SIG-M5 (cell line): ENCODE measurements around the gene SMIM5.

Experiments used
- DNase-seq: peaks from one replicate; lab custom pipeline; 2025; lab: John Stamatoyannopoulos, UW

SMIM5 gene

DNA sequence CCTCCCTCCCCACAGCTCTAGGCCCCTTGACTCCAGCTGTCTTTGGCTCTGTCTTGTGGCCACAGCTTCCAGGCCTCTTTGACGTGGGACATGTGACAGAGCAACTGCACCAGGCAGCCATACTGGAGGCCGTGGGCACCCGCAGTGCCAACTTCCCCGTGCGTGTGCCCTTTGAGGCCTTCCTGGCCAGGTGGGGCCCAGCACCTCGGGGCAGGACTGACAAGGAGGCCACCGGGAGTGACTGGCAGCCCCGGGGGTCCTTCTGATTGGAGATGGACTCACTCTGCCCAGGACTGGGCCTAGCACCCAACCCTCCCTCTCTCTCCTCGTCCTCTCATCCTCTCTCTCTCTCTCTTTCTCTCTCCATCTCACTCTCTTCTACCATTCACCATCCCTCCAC, 30.1 kb upstream of the SMIM5 start:
- DNase-seq = no peak

DNA sequence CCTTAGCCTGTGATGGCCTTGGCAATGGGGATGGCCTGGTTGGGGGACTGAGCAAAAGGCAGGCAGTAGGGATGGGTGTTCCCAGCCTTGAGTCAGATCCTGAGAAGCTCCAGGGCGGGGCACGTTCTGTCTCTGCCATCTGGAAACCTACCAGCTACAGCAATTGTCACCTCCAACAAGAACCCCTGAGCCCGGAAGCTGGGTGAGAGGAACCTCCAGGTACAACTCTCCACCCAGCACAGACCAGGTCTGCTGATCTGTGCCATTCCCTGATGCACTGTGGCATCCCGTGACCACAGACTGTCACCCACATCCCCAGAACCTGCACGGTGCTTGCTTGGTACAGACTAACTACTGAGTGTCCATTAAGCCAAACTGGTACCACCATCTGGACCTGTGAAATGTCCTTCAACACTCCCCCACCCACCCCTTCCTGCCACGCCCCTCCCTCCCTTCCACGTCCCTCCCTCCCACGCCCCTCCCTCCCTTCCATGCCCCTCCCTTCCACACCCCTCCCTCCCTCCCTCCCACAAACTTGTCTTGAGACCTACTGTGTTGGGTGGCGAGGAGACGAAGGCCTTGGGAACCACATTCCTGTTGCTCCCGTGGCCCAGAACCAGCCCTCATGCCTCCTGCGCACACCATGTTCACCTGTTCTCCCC, 29.1 kb upstream of the SMIM5 start:
- DNase-seq = no peak

DNA sequence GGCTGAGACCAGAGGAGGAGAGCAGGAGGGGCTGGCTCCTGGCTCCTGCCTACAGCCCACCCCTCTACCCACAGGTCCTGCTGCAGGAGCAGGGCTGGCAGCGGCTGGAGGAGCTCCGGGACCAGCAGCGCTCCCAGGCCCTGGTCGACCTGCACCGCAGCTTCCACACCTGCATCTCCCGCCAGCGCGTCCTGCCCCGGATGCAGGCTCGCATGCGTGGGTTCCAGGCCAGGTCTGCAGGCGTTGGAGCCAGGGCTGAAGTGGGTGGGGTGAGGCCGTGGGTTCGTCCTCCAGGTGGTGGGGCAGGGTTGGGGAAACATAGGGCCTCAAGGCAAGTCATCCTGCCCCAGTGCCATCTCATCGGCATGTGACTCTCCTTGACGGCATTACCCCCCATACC, 27.4 kb upstream of the SMIM5 start:
- DNase-seq = no peak

DNA sequence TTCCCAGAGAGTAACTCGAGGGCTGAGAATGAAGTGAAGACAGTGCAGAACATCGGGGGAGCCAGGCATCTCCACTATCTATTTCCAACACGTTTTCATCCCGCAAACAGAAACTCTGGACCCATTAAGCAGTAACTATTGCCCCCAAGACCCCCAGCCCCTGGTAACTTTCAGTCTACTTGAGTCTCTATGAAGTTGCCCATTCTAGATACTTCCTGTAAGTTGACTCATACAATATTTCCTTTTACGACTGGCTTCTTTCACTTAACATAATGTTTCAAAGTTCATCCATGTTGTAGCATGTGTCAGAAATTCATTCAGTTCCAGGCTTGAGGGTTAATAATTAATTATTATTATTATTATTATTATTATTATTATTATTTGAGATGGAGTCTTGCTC, 26.1 kb upstream of the SMIM5 start:
- no peak for DNase-seq

DNA sequence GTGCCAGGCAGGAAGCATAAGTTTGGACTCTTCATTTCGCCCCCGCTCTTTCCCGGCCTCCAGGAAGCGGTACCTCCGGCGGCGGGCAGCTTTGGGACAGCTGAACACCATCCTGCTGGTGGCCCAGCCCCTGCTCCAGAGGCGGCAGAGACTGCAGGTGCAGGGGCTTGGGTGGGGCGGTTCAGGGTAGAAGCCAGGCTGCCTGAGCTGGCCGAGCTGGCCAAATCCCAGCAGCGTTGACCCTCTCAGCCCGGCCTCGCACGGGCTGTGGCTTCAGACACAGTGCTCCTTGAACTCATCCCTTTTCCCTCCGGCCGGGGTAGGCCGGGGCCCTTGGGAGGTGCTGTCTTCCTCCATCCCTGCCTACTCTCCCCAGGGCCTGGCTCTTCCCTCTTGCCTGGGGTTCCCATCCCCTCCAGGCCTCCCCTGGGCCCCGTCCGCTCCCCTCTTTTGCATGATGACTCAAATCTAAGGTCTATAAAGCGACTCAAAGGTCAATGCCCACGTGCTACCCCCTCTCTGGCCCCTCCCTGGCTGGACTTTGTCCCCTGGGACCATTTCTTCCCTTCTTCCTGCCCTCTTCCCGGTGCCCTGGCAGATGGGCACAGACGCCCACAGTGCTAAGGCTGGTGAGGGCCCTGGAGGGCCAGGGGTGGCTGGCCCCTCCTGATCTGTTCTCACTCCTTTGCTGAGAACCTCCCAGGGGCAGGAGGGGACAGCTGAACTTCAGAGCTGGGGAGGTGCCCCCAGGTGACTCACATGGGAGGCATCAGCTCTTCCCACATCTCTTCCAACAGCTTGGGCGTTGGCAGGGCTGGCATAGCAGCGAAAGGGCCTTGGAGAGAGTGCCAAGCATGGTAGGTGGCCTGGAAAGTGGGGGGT, 22.9 kb upstream of the SMIM5 start:
- DNase-seq = no peak

DNA sequence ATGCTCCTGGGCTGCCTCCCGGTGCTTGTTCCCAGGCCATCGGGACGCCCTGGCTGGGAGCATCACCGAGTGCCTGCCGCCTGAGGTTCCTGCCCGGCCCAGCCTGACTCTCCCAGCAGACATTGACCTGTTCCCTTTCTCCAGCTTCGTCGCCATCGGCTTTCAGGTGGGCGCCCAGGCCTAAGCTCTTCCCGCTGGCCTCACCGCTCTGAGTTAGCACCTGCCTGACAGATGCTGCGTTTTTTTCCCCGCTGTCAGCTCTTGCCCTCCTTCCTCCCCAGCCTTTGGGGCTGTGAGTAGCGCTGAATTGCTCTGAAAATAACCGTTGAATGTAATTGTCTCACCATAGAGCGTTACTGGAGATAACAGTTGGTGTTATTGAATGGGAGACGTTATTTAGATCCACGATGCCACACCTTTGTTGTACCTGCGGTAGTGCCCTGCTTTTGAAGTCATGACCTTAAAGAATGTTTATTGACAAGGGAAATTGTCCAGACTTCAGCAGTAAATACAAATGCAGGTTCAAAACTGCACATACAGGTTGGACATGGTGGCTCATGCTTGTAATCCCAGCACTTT, 21.3 kb upstream of the SMIM5 start:
- no peak for DNase-seq

DNA sequence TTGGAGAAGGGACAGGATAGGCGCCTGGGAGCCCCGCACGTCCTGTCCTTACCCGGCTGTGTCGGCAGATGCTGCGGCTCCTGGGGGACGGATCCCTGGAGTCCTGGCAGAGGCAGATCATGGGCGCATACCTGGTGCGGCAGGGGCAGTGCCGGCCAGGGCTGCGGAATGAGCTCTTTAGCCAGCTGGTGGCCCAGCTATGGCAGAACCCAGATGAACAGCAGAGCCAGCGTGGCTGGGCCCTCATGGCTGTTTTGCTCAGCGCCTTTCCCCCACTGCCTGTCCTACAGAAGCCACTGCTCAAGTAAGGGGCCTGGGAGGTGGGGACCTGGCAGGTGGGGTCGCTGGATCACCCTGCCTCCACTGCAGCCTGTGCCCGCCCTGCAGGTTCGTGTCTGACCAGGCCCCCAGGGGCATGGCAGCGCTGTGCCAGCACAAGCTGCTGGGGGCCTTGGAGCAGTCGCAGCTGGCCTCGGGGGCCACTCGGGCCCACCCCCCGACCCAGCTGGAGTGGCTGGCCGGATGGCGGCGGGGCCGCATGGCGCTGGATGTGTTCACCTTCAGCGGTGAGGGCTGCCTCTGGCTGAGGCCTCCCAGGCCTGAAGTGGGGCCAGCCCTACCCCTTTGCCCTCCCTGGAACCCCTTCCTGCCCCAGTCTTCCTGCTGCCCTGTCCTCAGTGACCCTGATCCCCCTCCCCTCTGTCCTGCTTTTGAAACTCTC, 20.2 kb upstream of the SMIM5 start:
- DNase-seq = no peak

DNA sequence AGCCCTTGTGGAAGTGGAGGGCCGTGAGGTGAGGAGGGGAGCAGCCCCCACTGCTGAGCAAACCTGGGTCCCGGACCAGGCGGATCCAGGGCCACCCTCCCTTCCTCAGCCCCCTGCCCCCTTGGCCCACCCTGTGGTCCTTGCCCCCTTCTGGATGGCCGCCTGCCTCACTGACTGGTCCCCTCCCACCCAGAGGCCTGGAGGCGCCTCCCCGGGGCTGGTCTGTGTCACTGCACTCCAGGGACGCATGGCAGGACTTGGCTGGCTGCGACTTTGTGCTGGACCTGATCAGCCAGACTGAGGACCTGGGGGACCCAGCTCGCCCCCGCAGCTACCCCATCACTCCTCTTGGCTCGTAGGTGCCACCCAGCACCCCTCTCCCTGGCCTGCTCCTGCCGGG, 19.2 kb upstream of the SMIM5 start:
- no peak for DNase-seq

DNA sequence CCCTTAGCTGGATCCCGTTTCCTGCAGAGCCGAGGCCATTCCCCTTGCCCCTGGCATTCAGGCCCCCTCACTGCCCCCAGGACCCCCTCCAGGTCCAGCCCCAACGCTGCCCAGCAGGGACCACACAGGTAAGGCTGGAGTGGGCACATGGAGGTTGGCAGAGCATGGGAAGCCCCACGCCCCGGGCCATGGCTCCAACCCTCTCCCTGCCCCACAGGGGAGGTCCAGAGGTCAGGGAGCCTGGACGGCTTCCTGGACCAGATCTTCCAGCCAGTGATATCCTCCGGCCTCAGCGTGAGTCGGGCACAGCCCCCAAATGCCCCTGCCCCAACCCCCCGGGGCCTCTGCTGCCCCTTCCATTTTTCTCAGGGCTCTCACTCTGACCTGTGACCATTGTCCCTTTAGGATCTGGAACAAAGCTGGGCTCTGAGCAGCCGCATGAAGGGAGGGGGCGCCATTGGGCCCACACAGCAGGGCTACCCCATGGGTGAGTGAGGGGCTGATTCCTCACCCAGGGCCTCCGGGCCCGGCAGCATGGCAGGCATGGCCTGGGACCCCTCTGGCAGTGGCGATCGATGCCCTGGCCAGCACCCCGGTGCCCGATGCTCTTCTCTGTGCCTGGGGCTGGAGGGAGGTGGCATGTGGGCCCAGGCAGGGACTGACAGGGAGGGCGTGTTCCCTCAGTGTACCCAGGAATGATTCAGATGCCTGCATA, 18.5 kb upstream of the SMIM5 start:
- DNase-seq = no peak

DNA sequence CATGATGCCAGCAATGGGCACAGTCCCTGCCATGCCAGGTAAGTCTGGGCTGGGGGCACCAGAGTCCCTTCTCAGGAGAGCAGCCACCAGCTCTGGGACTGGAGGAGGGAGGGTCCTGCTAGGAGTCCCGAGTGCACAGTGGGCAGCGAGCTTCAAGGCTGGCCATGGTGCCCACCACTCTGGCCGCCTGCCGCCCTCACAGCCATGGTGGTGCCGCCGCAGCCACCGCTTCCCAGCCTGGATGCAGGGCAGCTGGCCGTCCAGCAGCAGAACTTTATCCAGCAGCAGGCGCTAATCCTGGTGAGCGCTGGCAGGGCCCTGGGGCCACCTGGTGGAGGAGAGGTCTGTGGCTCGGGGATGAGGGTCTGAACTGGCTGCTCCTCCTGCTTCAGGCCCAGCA, 17.9 kb upstream of the SMIM5 start:
- DNase-seq = no peak

DNA sequence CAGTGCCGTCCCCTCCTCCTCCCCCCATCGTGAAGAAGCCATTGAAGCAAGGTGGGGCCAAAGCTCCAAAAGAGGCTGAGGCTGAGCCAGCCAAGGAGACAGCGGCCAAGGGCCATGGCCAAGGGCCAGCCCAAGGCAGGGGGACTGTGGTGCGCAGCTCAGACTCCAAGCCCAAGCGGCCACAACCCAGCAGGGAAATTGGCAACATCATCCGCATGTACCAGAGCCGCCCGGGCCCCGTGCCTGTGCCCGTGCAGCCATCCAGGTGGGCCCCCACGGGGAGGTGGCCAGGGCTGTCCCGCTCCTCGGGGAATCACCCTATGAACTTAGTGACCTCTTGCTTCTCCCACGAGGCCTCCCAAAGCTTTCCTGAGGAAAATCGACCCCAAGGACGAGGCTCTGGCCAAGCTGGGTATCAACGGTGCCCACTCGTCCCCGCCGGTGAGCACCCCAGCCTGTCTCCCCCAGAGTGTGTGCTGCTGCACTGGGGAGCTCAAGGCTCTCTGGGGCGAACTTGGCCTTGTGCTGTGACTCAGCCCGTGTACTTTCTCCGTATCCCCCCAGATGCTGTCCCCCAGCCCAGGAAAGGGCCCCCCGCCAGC, 16.6 kb upstream of the SMIM5 start:
- no peak for DNase-seq

DNA sequence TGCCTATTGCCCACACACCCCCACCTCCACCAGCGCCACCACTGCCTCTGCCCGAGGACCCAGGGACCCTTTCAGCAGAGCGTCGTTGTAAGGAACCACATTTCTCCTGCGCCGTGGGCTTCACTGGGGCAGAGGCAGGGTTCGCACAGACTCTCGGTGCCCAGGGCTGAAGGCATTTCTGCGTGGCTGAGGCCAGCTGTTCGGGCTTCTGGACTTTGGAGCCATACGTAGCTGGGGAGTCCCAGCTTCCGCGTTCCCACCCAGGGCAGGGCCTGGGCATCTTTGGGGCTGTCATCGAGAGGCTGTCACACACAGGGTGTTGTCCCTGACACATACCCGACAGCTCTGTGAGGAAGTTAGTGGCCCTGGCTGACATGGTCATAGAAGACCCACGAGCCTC, 16.0 kb upstream of the SMIM5 start:
- no peak for DNase-seq

DNA sequence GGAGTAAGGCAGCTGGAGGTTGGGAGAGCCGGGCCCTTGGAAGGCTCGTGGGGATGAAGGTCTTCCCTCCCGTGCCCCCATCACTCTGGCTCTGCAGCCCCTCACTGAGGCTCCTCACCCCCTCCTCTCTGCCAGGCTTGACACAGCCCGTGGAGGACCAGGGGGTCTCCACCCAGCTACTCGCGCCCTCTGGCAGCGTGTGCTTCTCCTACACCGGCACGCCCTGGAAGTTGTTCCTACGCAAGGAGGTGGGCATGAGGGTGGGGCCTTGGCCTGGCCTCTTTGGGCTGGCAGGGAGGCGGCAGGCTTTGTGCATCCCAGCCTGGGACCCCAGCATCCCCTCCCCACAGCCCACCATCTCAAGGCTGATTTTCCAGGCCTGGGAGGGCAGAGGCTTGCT, 15.6 kb upstream of the SMIM5 start:
- DNase-seq = no peak

DNA sequence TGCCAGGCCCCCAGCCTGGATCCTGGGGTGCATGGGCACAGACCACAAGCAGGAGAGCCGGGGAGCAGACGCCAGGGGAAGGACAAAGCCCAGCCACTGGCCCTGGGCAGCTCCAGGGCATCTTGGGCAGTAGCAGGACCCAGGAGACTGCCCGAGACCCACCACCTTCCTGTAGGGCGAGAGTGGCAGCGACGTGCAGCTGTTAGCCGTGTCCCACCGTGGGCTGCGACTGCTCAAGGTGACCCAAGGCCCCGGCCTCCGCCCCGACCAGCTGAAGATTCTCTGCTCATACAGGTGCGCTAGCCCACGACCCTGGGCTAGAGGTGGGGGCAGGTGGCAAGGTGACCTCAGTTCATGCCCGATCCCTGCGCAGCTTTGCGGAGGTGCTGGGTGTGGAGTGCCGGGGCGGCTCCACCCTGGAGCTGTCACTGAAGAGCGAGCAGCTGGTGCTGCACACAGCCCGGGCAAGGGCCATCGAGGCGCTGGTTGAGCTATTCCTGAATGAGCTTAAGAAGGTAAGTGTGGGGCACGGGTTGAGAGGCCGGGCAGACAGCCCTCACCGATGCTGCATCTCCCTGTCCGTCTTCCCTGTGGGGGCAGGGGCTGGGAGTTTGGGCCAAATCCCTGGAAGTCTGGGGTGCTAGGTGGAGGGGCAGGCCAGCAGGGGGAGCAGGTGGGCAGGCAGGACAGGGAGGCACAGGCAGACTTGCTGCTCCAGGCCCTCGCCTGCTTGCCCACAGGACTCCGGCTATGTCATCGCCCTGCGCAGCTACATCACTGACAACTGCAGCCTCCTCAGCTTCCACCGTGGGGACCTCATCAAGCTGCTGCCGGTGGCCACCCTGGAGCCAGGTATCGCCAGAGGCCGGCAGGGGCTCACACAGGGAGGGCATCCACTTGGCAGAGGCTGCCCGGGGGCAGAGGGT, 13.5 kb upstream of the SMIM5 start:
- no peak for DNase-seq

DNA sequence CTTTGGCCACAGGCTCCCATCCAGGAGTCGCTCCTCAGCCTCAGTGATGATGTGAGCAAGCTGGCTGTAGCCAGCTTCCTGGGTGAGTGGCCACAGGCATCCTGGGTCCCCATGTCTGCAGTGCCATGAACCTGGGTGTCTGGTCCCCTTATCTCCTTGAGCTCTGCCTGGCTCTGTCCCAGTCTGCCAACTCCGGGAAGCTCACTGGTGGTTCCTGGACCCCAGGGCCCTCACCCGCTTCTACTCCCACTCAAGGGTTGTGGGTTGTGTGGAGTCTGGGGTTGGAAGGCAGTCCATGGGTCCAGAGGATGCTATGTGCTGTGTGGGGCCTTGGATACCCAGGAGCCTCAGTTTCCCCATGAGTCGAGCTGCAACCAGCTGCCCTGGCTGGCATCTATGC, 11.7 kb upstream of the SMIM5 start:
- DNase-seq = no peak

DNA sequence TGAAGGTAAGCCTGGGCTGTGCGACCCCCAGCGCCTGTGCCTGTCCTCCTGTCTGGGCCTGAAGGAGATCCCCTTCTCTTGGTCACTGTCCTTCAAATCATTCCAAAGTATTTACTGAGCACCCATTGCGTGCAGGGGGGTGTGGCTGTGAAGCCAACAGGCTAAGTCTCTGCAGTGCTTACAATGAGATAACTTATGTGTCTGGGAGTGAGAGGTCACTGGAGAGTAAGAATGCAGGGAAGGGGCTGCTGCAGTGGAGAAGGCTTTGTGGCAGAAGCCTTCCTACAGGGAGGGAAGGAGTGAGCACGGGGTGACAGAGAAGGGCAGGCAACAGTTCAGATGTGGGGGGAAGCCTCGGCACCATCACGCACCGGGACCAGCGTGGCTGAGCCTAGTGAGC, 11.2 kb upstream of the SMIM5 start:
- DNase-seq = no peak

DNA sequence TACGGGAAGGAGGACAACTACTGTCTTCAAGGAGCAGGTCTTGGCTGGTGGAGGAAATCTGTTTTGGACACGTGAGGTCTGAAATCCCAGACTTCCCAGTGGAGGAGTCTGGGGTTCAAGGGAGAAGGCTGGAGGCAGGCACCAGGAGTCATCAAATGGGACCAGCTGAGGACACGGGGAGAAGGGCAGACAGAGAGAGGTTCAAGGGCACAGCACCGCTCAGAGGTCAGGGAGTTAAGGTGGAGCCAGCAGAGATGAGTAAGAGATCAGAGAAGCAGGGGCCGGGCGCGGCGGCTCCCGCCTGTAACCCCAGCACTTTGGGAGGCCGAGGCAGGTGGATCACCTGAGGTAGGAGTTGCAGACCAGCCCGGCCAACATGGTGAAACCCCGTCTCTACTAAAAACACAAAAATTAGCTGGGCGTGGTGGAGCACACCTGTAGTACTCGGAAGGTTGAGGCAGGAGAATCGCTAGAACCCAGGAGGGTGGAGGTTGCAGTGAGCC, 10.4 kb upstream of the SMIM5 start:
- DNase-seq = no peak

DNA sequence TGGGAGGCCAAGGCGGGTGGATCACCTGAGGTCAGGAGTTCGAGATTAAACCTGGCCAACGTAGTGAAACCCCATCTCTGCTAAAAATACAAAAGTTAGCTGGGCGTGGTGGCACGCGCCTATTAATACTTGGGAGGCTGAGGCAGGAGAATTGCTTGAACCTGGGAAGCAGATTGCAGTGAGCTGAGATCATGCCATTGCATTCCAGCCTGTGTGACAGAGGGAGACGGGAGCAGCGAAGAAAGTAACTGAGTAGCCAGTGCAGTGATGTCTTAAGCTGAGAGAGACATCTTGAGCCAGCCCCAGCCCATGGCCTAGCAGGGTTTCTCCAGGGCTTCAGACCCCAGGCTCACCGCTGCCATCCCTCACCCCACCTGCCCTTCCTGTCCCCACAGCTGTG, 9.8 kb upstream of the SMIM5 start:
- DNase-seq = no peak

DNA sequence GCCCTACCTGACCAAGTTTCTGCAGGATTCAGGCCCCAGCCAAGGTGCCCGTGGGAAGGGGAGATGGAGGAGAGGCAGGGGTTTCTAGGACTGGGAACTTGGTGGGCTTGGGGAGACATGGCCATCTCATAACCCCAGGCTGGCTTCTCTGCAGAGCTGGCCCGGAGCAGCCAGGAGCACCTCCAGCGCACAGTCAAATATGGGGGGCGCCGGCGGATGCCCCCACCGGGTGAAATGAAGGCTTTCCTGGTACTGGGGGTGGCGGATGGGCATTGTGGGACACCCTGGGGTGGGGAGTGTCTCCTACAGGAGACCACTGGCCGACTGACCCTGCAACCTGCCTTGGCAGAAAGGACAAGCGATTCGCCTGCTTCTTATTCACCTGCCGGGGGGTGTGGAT, 9.2 kb upstream of the SMIM5 start:
- DNase-seq = no peak

DNA sequence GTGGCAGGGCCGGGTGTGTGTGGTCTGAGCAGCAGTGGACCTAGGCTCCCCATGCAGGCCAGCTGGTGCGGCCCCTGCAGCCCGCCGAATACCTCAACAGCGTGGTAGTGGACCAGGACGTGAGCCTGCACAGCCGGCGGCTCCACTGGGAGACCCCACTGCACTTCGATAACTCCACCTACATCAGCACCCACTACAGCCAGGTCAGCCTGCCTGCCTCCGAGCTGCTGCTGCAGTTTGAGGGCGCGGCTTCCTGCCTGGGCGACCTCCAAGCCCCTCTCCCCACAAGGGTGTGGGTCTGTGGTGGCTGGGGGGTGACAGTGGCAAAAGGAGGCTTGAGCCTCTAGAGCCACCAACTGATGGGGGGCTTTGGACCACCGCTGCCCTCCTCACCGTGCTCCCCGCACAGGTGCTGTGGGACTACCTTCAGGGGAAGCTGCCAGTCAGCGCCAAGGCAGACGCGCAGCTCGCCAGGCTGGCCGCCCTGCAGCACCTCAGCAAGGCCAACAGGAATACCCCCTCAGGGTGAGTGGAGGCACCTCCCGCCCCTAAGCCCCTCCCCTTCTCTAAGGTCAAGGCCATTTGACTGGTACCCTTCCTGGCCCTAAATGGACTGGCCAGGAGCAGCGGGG, 8.4 kb upstream of the SMIM5 start:
- DNase-seq = no peak
